HG02798 (cell line): ENCODE measurements around the gene RGMA.

Source experiments
- ATAC-seq: cut with Tn5 transposase; IDR thresholded peaks from one replicate; pipeline ENCODE4 v1.9.1; 2021; ENCODE audit warnings: mild to moderate bottlenecking; ENCODE audit not compliant: unreplicated experiment, poor library complexity

RGMA gene, protein sequence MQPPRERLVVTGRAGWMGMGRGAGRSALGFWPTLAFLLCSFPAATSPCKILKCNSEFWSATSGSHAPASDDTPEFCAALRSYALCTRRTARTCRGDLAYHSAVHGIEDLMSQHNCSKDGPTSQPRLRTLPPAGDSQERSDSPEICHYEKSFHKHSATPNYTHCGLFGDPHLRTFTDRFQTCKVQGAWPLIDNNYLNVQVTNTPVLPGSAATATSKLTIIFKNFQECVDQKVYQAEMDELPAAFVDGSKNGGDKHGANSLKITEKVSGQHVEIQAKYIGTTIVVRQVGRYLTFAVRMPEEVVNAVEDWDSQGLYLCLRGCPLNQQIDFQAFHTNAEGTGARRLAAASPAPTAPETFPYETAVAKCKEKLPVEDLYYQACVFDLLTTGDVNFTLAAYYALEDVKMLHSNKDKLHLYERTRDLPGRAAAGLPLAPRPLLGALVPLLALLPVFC

DNA sequence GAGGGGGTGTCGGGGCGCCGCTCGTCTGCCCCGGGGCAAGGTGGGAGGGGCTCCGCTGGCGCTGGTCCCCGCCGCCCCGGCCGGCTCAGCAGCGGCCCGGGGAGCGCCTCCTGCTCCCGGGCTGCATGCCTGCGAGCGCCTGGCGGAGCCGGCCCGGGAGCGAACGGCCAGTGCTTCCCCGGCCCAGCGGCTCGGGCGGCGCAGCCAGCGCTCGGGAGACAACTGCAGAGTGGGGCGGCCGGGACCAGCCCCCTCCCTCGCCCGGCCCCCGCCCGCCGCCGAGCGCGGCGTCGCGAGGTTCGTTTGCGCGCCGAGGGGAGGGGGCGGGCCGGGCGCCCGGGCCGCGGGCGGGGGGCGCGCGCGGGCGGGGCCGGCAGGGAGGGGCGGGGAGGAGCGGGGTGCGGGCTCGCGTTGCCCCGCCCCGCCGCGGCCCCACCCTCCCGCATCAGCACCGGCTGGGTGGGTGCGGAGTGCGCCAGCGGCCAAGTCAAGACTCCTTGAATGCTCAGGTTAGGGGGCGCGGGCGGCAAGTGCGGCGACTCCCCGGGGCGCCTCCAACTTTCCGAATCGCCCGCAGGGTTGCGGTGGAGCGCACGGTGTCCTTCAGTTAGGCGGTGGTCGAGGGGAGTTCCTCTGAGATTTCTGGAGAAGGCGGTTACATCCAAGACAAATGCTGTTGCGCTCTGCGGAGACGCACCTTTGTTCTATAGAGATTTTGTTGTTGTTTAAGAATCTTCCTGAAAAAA is at the start of gene RGMA:
Gene RGMA, minus strand, starts transcription at position 231 of the 746 bp plus-strand sequence. CDS start 279 bp downstream, outside the sequence.
- peak; percentile 34 for ATAC-seq

DNA sequence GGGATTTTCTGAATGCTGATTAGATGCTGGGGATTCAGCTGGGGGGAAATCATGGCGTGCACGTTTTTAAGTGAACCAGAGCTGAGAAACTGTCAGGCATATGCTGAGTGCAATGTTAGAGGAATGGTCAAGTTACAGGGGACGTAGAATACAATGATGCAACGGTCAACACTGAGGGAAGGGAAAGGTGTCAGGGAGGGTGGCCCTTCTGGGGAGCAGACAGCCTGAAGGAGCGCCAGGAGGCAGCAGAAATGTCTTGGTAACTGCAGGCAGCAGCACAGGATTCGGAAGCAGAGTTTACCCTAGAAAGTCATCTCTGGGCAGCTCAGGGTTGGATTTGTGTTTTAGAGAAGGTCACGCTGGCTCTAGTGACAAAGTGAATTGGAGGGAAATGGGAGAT is 47.6 kb upstream of the RGMA start:
- ATAC-seq = no peak

DNA sequence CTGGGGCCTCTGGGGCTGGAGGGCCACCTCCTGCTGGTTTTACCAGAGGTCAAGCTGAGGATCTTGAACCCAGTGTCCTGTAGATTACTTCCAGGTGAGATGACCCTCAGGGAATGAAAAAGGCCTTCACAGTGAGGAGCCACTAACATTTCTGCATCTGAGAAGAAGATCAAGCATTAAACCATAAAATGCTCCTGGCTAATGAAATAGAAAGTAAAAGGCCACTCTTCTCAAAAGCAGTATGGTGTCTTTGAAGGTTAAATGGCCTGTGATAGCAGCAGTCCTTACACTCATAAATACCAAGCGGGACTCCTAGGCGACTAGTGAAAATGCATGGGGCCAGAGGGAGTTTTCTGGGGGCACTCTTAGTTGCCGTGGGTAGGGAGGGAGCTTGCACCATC is 47.0 kb upstream of the RGMA start:
- ATAC-seq = no peak

DNA sequence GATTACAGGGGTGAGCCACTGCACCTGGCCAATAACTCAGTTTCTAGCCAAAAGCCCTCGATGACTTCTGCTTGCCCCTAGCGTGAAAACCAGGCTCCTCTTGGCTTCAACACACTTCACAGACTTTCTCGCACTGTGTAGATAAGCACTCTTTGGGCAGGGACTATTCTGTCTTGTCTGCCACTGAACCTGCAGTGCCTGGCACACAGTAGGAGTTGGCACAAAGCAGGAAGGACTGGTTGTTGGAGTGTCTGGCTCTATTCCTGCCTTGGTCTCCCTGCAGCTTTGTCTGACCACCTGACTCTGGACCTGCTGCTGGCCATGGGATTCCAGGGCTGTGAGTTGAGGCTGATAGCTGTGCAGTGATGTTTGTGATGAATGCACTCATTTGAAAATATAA is 46.4 kb upstream of the RGMA start:
- no peak for ATAC-seq

DNA sequence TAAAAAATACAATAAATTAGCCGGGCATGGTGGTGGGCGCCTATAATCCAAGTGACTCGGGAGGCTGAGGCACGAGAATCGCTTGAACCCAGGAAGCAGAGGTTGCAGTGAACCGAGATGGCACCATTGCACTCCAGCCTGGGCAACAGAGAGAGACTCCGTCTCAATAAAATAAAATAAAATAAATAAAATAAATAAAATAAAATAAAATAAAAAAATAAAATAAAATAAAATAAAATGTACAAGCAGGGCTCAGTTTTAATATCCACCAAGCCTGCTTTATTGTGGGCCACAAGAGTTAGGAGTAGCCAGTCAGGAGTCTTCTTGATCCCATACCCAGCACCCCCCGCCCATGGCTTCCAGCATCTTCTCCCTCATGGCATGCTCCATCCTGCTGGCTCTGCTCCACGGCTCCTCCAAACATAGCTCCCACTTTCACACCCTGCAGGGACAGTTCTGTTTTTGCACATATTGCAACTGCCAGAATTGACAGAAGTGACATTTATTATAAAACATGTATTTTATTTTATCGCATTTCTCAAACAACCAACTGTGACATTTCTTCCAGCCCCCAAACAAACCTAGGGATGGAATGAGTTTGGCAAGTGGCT is 42.6 kb upstream of the RGMA start:
- no peak for ATAC-seq

DNA sequence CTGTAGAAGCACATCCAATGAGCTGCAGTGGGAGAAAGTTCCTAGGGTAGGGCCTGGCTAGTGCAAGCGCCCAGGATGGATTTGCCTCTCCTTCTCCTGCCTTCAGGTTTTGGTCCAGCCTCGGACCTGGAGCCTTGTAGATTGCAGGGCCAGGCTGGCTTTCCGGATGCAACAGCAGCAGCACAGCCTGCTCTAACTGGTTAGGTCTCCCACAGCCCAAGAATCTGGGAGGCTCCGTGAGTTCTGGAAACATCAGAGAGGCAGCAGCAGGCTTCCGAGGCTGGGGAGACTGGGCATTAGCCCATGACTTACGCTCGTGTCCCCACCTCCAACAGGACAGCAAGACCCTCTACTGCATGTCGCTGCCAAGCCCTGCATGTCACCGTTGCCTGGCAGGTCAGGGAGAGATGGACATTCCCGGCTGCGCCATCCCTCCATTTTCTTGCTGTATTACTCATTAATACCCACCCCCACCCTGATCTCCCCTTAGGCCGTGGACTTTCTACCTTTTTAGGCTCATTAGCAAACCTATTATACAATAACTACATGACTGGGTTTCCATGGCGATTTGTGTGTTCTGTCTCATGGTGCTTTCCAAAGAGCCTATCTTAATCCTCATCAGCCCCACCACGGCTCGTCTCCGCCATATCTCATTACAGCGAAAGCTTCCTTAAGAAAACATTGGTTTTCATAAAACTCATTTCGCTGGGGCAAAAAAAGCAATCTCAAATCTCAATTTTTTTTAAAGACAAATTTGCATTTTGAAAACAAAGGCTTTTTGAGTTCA is 40.9 kb upstream of the RGMA start:
- ATAC-seq = no peak

DNA sequence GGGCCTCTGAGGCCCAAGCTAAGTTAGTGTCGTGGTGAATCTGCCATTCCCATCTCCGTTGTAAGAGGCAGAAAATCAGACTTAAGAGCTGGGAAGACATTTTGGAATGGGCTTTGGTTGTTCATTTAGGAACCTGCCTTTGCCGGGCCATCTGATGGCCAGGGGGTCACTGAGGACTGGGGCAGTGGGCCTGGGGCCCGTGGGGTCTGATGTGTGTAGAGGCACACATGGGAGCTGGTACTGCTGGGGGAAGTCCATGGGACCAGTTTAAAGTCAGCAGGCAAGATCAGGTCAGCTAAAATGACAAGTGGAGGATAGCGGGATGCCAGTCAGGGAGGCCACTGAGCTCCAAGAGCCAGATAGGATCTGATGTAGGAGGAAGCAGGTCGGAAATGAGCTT is 38.3 kb upstream of the RGMA start:
- ATAC-seq = no peak

DNA sequence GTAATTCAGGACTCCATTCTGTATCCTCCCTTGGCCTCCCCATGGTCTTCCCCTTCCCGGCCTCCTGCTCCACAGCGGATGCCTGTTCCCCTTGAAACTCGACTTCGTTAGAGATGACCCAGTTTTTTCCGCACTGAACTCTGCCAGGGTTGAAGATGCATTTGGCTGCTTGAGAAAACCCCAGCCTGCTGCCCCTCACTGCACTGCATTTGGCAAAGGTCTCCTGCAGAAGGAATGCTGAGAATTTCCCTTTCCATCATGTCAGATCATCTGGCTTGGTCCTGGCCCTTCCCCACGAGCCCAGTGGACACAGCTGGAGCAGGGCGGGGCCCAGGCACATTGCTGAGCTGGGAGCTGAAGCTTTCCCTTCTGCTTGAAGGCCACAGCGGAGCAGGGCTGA is 37.6 kb upstream of the RGMA start:
- no peak for ATAC-seq

DNA sequence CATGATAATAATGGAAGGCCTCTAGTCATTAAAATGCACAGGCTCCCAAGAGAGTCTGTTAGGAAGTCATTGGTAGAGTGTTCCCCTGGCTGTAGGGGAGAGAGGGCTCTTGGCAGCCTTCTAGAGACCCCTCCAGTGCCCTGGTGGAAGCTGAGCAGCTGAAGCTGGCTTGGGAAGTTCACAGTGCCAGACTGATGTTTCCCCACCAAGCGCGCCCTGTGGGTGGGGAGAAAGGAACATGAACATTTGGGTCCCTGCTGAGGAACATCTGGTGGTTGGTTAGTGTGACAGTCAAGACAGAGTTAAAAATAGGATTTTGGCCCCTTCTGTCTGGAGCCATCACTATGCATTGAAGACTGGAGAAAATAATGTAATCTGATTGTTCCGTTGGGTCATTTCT is 37.1 kb upstream of the RGMA start:
- no peak for ATAC-seq

DNA sequence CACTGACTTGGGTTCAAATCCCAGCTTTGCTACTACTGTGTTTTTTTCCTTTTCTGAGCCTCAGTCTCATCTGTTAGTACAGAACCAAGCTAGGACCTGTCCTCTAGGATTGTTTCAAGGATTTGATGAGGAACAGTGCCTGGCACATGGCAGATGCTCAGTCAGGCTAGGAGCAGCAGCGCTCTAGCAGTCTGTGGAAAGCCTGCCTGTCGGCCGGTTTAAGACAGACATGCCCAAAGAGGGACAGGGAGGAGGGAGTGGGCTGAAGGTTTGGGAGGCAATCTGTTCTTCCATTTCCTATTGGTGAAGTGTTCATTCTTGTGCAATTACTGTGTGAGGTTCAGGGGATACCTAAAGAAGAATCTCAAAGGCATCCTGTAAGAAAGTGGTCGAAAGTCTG is 35.1 kb upstream of the RGMA start:
- ATAC-seq = no peak

DNA sequence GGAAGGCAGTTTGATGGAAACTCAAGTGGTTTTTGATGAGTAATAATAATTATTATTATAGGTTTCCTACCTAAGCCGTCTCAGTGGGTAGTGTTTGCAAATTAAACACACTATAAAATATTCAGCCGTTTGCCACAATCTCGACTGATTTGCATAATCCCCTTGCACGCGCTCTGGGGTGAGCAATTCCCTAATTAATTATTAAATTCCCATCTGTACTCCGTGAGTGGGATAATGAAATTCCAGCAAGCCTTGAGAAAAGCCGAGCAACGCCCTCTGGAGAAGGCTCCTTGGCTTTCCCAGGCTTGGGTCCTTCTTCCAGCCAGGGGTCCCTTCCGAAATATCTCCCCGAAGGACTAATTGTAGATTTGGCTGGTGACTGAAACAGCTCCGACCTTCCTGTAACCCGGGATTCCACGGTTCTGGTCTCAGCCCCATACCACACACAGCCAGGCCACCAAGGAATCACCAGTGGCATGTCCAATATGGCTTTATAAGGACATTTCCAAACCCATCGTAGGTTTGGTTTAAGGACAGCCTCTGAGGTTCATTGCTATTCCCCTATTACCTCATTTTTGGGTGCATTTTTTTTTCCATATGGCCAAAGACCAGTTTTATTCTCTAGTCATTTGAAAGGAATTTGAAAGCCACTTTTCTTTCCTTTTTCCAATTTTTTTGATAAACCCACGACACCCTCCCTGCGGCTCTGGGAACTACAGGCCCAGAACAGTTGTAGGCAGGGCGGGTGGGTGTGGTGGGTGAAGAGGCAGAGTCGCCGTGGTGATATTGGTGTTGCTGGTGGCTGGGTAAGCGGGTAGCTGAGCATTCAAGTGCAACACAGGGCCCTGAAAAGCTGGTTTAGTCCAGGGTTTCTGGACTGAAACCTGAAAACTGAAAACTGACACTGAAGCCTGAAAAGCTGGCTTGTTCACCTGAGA is 33.2 kb upstream of the RGMA start:
- ATAC-seq = no peak

DNA sequence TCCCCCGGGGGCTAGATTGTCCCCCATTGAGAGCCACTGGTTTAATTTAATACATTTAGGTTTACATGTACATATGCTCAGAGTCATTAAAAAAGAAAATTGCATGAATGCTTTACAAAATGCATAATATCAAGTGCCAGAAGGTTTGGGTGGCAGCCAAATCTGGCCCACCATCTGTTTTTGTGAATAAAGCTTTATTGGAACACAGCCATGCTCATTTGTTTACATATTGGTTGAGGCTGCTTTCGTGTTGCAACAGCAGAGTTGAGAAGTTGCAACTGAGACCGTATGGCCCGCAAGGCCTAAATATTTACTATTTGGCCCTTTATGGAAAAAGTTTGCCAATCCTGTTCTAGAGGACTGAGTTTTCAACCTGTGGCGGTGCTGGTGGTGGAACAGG is 32.1 kb upstream of the RGMA start:
- ATAC-seq = no peak

DNA sequence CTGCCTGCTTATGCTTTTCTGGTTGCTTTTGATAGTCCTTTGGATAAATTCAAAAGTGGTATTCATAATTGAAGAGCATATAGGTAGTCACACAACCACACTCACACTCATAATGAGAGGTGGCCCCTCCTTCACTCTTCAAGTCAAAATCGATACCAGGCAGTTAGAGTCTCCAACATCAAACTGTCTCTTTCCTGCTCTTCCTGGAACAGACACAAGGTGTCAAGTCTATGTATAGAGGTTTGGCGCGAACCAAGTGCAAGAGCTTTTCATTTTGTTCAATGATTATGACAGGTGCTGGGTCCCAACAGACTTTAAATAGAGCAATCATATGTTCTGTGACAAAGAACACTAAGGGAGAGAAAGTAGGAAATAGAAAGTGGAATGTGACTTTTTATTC is 29.9 kb upstream of the RGMA start:
- no peak for ATAC-seq

DNA sequence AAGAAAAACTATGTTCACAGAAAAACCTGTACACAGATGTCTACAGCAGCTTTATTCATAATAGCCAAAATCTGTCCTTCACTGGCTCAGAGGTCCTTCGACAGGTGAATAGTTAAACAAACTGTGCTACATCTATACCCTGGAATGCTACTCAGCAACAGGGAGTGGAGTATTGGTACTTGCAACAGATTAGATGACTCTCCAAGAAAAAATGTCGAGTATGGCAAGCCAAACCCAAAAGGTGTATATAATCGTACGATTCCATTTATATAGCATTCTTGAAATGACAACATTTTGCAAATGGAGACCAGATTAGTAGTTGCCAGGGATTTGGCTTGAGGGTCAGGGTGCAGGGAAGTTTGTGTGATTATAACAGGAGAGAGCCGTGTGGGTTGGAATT is 22.4 kb upstream of the RGMA start:
- no peak for ATAC-seq

DNA sequence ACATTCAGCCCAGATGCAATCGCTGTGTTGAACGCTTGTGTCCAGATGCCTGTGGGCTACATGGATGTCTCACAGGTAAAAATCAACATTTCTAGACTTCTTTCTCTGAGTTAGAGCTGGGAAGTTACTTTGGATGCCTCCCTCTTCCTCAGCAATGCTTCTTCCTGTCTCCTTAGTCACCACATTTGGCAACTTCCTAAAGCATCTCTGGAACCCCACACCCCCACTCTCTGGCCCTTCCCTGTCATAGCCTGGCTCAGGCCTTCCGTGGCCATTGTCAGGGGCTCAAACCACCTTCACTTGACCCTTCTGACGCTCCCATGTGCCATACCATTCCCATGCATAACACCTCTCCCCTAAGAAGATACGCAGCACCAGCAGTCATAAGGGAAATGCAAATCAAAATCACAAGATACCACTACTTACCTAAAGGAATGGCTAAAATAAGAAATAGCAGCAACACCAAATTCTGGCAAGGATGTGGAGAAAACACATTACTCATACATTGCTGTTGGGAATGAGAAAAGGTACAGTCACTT is 21.6 kb upstream of the RGMA start:
- no peak for ATAC-seq

DNA sequence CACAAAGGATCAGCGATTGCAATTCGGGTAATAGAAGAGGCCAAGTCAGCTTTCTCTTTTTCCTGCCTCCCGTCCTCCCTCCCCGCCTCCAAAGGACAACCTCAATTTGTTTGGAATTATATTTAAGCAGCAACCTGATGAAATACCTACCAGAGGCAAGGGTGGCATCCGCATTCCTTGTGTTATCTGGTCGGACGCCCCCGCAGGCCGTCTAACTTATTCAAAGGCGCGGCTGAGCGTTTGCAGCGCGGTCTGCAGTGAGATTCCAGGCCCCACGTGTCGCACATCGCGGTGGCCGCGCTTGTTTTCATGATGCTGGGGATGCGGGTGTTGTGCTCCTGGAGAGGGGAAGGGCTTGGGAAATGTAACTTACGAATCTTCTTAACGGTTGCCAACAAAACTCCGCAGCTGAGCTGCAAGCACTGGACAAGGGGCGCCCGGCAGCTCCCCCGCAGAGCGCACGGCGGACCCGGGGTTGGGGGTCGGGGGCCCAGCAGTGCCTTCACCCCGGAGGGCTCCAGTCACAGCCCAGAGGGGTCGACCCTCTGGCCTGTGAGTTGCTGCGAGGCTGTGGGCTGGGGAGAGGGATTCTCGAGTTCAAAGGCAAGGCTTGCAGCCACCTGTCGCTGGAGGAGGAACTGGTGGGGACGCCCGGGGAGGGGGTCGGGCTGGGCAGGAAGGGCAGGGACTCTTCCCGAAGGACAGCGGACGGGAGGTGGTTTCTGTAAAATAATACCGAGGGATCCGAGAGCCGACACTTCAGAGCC is 20.5 kb upstream of the RGMA start:
- ATAC-seq = no peak

DNA sequence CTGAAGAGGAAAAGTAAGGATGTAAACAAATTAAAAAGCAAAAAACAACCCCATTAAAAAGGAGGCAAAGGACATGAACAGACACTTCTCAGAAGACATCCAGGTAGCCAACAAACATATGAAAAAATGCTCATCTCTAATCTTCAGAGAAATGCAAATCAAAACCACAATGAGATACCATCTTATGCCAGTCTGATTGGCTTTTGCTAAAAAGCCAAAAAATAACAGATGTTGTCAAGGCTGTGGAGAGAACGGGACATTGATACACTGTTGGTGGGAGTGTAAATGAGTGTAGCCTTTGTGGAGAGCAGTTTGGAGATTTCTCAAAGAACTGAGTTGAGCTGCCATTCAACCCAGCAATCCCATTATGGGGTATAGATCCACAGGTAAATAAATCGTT is 18.6 kb upstream of the RGMA start:
- ATAC-seq = no peak

DNA sequence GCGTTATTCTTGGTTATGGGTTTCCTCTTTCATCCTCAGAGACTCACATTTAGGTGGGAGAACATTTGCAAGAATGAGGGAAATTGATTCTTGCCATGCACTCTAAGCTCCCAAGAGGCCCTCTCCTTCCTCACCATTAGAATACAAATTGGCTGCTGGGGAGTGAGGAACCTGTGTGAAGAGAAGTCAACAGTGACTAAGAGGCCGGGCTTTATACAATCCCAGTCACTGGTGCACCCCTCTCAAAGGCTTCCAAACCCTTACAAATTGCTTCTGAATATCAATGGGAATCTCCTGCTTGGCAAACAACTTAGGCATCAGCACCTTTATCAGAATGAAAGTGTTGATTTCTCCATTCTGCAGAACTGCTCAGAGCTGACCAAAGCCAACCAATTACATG is 16.5 kb upstream of the RGMA start:
- no peak for ATAC-seq

DNA sequence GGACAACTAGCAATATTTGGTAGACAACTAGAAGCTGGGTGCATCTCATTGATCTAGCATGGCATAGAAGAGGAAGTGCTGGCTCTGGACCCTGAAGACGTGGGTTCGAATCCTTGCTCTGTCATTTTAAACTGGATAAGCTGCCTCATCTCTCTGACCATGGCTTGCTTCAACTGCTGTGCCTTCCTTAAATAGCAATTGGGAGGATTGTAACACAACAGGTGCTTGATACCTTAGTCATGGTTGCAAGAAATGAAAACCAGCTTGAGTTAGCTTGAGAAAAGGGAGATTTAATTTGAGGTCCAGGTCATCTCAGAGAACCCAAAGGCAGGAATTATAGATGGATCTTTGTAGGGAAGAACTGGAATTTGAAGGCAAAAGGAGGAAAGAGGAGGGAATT is 14.8 kb upstream of the RGMA start:
- ATAC-seq = no peak
